IPS-18a (cell line): ENCODE data around the gene SCARF1.
"Not testable (repeated sequence)": the region's sequence is repeated elsewhere in the genome, so short reads cannot be mapped to it uniquely, and the experiment has no call there.

Experiments used
- H3K27ac ChIP-seq: one replicate; pipeline ENCODE4 v1.5.1; 2013; ENCODE audit warnings: low read length
- H3K27me3 ChIP-seq: one replicate; pipeline ENCODE4 v1.6.1; 2013; ENCODE audit warnings: mild to moderate bottlenecking, low read length; ENCODE audit not compliant: control insufficient read depth, insufficient read depth
- H3K36me3 ChIP-seq: one replicate; pipeline ENCODE4 v1.6.1; 2013; ENCODE audit warnings: low read depth, low read length; ENCODE audit not compliant: control insufficient read depth
- H3K4me1 ChIP-seq: one replicate; pipeline ENCODE4 v1.6.1; 2013; ENCODE audit warnings: low read depth, low read length; ENCODE audit not compliant: control insufficient read depth
- H3K4me3 ChIP-seq: one replicate; pipeline ENCODE4 v1.5.1; 2013; ENCODE audit warnings: low read length
- H3K9ac ChIP-seq: one replicate; pipeline ENCODE4 v1.6.1; 2013; ENCODE audit warnings: mild to moderate bottlenecking, low read length, moderate library complexity
- H3K9me3 ChIP-seq: one replicate; pipeline ENCODE4 v1.6.1; 2013; ENCODE audit warnings: low read depth, low read length; ENCODE audit not compliant: control insufficient read depth

SCARF1 gene

DNA sequence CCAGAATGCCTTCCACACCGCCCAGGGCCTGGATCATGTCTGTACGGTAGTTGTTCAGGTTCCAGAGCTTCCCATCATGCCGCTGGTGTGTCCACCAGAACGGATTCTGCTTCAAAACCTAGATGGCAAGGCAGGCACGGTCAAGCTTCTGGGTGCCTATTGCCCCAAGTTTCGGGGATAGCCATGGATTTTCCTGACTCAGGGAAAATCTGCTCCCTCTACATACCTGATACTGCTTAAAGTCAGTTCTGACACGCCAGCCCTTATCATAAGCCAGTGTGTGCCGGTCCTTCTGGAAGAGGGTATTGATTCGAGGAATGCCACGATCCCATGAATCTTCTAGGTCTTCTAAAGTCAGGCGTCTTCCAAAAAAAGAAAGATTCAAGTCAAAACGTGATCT lies 15.5 kb upstream of the SCARF1 start:
- peaks cover 83% of the 10 kb centered on the region for H3K36me3 ChIP-seq
- no peaks in the 10 kb centered on the region for H3K9me3 ChIP-seq
- H3K4me1 ChIP-seq: no peaks in the 10 kb centered on the region
- no peak overlapping the region for H3K4me3 ChIP-seq
- H3K9ac ChIP-seq: no peak overlapping the region
- H3K27ac ChIP-seq: no peak overlapping the region
- H3K27me3 ChIP-seq: no peaks in the 10 kb centered on the region

DNA sequence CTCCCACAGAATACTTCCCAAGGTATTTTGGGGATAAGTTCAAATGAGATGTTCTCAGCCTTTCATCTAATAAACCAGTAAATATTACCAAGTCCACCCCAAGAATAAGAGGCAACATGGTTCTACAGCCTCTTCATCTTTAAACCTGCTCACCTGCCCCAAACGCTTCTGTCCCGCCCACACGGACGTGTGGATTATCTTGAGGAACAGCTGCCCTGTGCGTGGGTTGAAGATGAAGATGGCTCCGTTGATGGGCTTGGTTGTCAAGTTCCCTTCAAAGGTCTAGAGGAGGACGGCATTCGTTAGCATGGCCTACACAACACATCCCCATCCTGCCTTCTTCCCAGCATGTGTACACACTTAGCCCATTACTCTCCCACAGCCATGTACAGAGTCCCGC lies 12.6 kb upstream of the SCARF1 start:
- no peaks in the 10 kb centered on the region for H3K9me3 ChIP-seq
- H3K4me3 ChIP-seq: no peak overlapping the region
- H3K36me3 ChIP-seq: peaks cover 89% of the 10 kb centered on the region

DNA sequence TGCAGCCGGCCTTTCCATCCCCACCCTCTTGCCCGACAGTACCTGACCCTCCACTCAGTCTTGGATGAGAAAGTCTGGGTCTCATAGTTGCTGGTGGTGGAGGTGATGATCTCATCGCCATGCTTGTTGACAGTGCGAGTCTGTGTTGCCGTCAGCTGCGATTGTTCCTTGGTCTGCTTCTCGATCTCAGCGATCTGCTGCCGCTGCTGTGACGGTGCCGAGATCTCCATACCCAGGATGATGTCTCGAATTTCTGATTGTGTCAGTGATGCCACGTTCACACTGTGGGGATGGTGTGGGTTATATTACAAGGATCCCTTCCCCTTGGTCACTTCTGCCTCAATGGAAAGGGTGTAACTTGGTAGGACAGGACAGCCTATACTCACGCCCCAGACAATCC lies 8.2 kb upstream of the SCARF1 start:
- Histone ChIP-seq H3K27ac (no peak overlapping the region), H3K4me3 (no peak overlapping the region), H3K9me3 (no peaks in the 10 kb centered on the region), H3K36me3 (peaks cover 76% of the 10 kb centered on the region), H3K27me3 (no peaks in the 10 kb centered on the region), H3K4me1 (peaks cover 3% of the 10 kb centered on the region), H3K9ac (no peak overlapping the region)

More for the DNA sequence above, 12.6 kb upstream of the SCARF1 start:
- H3K27me3 ChIP-seq: no peaks in the 10 kb centered on the region
- no peak overlapping the region for H3K27ac ChIP-seq
- H3K4me1 ChIP-seq: no peaks in the 10 kb centered on the region
- no peak overlapping the region for H3K9ac ChIP-seq

DNA sequence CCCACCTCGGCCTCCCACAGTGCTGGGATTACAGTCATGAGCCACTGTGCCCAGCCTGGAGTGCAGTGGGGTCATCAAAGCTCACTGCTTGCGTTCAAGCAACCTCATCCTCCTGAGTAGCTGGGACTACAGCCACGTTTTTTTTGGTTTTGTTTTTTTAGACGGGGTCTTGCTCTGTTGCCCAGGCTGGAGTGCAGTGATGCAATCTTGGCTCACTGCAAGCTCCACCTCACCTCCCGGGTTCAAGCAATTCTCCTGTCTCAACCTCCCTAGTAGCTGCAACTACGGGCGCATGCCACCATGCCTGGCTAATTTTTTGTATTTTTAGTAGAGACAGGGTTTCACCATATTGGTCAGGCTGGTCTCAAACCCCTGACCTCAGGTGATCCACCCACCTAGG lies 7.3 kb upstream of the SCARF1 start:
- H3K9ac ChIP-seq, H3K27ac ChIP-seq, H3K4me1 ChIP-seq, H3K4me3 ChIP-seq, H3K9me3 ChIP-seq, H3K27me3 ChIP-seq: not testable (repeated sequence)
- peaks cover 67% of the 10 kb centered on the region for H3K36me3 ChIP-seq

DNA sequence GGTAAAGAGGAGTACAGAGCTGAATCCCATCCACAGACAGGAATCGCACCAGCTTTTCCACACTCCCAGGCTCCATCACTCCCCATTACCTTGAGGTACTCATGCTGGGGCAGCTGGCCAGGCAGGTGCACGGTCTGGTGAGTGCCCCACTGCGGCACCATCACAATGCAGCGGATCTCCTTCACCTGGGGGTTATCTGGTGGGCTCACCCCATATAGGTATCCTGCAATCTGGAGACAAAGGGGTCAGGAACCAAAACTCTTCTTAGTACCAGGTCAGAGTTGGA lies 6.0 kb upstream of the SCARF1 start:
- no peak overlapping the region for H3K27ac ChIP-seq
- no peak overlapping the region for H3K9ac ChIP-seq
- no peaks in the 10 kb centered on the region for H3K9me3 ChIP-seq
- H3K4me1 ChIP-seq: peaks cover 3% of the 10 kb centered on the region
- peaks cover 8% of the 10 kb centered on the region for H3K27me3 ChIP-seq
- peaks cover 57% of the 10 kb centered on the region for H3K36me3 ChIP-seq
- H3K4me3 ChIP-seq: no peak overlapping the region

DNA sequence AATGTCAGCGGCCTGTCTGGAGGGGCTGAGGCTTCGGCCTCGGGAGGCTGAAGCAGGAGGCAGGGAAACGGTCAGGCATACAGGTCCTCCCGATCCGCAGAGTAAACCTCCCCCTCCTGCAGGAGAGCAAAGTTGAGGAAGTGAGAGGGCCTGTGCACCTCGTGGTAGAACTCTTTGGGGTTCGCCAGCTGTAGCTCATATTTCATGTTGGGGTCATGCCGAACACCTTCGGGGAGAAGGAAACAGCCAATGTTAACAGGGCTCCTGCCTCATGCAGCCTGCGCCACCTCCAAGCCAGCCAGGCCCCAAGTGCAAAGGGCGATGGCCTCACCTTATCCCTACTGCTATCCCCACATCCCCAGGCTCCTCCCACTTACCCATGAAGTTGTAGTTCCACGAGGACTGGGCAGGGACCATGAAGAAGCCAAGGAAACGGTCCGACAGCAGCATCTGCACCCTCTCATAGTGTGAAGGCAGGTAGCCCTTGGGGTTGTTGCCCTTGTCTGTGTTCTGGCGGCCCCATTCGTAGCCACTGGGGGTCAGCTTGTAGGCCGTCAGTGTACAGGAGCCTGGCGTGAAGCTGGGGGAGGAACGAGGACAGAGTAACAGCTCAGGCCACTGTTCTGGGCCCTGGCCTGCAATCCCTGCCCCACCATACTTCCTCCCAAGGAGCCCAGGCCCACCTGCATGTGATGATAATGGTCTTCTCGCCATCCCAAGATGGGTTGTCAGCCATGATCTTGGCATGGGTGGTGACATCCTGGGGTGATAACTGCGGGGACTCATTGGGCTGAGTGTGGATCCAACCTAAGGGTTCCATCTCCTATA lies 5.4 kb upstream of the SCARF1 start:
- peaks cover 3% of the 10 kb centered on the region for H3K4me1 ChIP-seq
- H3K36me3 ChIP-seq: peaks cover 51% of the 10 kb centered on the region
- H3K9me3 ChIP-seq: no peaks in the 10 kb centered on the region
- H3K27ac ChIP-seq: no peak overlapping the region
- H3K27me3 ChIP-seq: peaks cover 8% of the 10 kb centered on the region
- no peak overlapping the region for H3K4me3 ChIP-seq
- no peak overlapping the region for H3K9ac ChIP-seq

DNA sequence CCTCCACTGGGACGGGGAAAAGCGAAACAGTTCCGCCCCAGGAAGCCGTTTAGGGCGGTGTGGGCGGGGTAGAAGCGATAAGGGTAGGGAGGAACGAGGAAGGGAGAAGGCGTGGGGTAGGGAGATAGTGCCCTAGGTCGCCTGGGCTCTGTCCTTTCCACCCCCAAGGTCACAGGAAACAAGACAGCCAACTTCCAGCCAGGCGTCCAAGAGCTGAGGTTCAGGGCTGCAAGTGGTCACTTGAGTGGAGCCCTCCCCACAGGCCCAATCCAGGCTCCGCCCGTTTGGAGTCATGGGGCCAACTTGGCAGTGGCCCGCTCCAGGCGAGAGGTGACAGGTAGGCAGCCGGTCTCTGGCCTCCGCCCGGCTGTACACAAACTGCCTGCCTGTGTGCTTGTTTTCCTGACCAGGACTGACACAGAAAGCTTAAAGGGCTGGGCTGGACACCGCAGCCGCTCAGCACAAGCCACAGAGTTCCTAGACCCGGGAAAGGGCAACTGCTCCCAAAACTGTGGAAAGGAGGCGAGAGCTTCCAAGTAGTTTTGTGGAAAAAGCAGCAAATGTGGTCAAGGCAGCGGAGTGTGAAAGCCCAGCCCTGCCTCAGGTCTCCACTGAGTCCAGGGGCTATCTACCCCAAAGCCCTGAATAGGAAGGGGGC lies 4.4 kb upstream of the SCARF1 start, which contains the start of gene RILP:
TSS of gene RILP (minus strand) at position 23 of the 658 bp plus-strand sequence. CDS start 62 bp downstream, outside the sequence.
- peaks cover 8% of the 10 kb centered on the region for H3K27me3 ChIP-seq
- peaks cover 3% of the 10 kb centered on the region for H3K4me1 ChIP-seq
- no peak within 1 kb of the TSS for H3K27ac ChIP-seq
- H3K9ac ChIP-seq: peak within 1 kb of the TSS; percentile 8
- H3K36me3 ChIP-seq: peaks cover 45% of the 10 kb centered on the region
- peak within 1 kb of the TSS; percentile 59 for H3K4me3 ChIP-seq
- H3K9me3 ChIP-seq: no peaks in the 10 kb centered on the region

DNA sequence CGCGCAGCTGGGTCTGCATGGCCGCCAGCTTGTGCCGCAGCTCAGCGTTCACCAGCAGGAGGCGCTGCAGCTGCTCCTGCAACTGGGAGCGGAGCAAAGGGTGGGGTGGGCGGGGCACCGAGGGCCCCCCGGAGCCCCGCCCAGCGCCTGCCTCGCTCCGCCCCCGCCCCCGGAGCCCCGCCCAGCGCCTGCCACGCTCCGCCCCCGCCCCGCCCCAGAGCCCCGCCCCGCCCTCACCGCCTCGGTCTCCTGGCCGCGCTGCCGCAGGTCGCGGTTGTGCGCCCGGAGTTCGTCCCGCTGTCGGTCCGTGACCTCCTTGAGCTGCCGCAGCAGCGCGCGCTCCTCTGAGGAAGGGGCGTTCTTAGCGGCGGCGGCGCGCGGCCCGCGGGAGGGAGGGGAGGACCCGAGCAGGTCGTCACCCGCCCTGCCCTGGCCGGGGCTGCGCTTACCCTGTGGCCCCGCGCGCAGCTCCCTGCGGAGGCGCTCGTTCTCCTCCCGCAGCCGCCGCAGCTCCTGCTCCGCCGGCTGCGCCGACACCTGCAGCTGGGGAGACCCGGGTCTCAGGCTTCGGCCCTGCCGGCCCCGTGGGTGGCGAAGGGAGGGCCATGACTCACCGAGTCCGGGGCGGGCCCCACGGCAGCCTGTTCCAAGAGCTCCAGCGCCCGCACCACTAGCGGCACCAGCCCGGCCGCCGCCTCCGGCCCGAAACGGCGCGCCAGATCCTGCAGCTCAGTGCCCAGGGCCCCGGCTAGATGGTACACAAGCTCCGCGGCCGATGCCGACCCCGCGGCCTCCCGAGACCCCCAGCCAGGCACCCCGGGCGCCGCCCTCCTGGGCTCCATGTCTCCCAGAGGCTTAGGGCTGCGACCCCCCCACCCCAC lies 3.7 kb upstream of the SCARF1 start:
- peaks cover 37% of the 10 kb centered on the region for H3K36me3 ChIP-seq
- no peaks in the 10 kb centered on the region for H3K9me3 ChIP-seq
- no peak overlapping the region for H3K27ac ChIP-seq

DNA sequence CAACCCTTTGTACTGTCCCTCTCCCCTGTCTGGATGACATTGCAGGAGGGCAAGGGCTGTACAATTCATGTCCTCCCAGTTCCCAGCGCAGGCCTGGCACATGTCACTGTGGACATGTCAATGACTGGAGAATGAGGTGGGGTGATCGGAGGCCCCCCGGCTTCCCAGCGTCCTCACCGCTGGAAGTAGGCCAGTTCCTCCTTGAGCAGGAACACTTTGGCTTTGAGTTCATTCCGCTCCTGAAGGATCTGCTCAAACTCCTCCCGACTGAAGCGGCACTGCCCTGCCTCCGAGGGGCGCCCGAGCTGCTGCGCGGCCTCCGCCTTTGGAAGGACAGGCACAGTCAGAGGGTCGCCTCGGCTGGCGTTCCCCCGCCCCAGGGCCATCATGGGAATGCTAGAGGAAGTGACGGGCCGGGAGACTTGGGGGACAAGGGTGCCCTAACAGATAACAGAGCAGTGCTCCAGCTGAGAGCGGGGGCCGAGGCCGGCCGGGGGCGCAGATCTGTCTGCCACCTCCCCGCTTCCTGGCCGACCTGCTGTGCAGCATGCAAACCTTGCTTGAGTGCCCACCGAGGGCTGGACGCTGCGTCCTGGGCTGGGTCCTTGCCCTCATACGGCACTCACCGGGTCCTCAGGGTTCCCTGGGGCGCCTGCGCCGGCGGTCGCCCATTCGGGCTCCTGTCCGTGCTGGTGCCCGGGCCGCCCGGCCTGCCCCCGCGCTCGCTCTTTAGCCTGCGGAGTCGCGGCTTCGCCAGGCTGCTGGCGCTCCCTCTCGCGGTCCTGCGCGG lies 2.8 kb upstream of the SCARF1 start:
- no peak overlapping the region for H3K27ac ChIP-seq
- H3K4me3 ChIP-seq: peak overlapping the region; percentile 59
- no peaks in the 10 kb centered on the region for H3K9me3 ChIP-seq
- H3K4me1 ChIP-seq: peaks cover 9% of the 10 kb centered on the region
- H3K27me3 ChIP-seq: peaks cover 20% of the 10 kb centered on the region
- H3K36me3 ChIP-seq: peaks cover 29% of the 10 kb centered on the region
- no peak overlapping the region for H3K9ac ChIP-seq

More for the DNA sequence above, 3.7 kb upstream of the SCARF1 start:
- Histone ChIP-seq H3K4me3 (peak overlapping the region; percentile 59), H3K27me3 (peaks cover 14% of the 10 kb centered on the region), H3K4me1 (peaks cover 5% of the 10 kb centered on the region), H3K9ac (peak overlapping the region; percentile 8)

DNA sequence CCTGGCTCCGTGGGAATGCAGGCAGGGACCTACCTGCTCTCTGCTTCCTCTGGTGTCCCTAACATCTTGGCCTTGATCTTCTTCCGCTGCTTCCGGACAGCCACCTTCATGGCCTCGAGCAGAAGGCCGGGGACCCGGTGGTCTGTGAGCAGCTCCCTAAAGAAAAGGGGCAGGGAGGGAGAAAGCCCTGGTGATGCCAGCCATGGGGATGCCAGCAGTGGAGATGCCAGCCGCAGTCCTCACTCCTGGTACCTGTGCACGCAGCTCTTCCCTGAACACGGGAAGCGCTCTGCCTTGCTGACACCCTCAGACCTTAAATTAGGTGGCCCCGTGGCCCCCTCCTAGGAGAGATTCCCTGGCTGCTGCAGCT lies 2.3 kb upstream of the SCARF1 start:
- no peak overlapping the region for H3K9ac ChIP-seq
- H3K4me3 ChIP-seq: no peak overlapping the region

More for the DNA sequence above, 2.3 kb upstream of the SCARF1 start:
- peaks cover 23% of the 10 kb centered on the region for H3K36me3 ChIP-seq
- peaks cover 20% of the 10 kb centered on the region for H3K27me3 ChIP-seq
- peaks cover 9% of the 10 kb centered on the region for H3K4me1 ChIP-seq
- H3K27ac ChIP-seq: no peak overlapping the region
- no peaks in the 10 kb centered on the region for H3K9me3 ChIP-seq
